Ammon's horn (tissue), 1 donor: ENCODE data around the gene STYK1.

Experiments
- DNase-seq: peaks from one replicate; pipeline ENCODE4 v3.0.0-alpha.2; 2016; ENCODE audit warnings: low spot score

Gene STYK1, protein sequence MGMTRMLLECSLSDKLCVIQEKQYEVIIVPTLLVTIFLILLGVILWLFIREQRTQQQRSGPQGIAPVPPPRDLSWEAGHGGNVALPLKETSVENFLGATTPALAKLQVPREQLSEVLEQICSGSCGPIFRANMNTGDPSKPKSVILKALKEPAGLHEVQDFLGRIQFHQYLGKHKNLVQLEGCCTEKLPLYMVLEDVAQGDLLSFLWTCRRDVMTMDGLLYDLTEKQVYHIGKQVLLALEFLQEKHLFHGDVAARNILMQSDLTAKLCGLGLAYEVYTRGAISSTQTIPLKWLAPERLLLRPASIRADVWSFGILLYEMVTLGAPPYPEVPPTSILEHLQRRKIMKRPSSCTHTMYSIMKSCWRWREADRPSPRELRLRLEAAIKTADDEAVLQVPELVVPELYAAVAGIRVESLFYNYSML

DNA sequence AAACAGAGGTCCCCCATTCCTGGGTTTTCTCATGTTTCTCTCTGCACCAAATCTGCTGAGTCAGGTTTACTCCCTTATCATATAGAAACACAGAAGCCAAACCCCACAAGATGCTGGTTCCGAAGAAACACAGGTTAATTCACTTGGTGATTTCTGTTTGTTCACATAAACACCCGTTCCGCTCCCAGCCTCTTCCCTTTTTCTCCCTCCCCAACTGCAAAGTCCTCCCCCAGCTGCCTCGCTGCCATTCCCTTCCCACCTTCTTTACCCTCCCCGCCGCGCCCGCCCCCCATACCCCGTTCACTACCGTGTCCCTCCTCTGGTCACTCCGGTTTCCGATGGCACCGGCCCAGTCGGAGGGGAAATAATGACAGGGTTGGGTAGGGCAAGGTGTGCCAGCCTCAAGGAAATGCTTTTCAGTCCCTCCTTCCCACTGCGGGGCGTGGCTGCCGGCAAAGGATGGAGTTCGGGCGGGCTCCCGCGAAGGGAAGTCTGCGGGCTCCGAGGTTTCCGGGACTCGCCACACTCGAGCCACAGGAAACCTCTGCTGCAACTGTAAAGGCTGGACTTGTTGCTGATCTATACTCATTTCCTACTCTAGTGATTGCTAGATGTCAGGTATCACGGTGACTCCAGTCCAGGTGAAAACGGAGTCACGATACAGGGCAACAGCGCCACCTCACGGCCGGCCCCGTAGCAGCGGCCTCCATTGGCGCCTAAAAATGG lies at the start of gene STYK1:
Gene STYK1, minus strand, starts transcription at position 394 of the 726 bp plus-strand sequence. CDS start 39,434 bp downstream, outside the sequence.
- DNase-seq: peak; percentile 48

DNA sequence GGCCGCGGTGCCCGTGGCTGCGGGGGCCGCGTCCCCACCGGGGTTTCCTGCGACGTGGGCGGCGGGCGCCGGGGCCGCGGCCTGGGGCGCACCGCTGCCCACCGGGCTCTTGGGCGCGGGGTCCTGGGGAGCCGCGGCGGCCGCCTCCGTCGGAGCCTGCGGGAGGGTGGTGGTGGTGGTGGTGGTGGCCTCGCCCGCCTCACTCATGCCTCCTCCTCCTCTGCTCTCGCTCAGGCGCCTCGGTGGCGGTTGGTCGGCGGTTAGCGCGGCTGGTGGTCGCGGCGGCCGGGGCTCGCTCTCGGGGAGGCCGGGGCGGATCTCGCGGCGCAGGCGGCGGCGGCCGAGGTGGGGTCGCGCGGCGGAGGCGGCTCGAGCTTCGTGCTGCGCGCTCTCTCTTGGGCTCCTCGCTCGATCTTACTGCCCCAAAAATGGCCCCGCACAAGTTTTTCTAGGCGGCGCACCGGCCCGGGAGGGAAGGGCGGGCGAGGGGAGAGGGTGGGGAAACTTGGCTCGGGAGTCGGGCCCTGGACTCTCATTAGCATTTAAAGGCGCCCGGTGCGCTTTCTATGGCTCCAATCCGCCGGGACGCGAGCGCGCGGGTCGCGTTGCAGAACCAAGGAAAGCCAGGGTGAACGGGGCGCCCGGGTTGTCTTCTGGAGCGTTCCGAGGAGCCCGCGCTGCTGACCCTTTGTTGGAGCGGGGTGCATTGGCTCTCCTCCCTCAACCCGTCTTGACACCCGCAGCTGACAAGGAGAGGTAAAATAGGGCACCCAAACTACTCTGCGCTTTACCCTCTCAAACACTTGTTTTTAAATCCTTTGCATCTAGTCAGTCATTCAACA lies 49.3 kb upstream of the STYK1 start, which contains the start of gene YBX3:
Gene YBX3, minus strand, starts transcription at position 419 of the 842 bp plus-strand sequence. Its CDS starts 212 bp downstream, at position 207.
- DNase-seq: peak; percentile 65

DNA sequence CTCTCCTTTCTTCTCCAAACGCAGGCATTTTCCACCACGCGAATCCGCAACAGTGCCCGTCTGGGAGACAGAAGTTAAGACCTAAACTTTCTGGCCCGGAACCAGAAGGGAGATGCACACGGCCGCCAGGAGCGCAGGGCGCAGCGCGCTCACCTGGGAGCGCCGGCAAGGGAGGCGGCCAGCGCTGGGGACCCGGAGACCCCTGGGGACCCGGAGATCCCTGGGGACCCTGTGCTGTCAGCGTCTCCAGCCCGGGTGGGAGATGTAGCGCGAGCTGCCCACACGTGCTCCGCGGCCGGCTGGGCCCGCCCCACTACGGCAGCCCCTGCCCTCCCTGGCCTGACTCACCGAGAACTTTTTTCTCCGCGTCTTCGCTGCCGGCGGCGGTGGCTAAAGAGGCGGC lies 48.7 kb upstream of the STYK1 start:
- DNase-seq: no peak

DNA sequence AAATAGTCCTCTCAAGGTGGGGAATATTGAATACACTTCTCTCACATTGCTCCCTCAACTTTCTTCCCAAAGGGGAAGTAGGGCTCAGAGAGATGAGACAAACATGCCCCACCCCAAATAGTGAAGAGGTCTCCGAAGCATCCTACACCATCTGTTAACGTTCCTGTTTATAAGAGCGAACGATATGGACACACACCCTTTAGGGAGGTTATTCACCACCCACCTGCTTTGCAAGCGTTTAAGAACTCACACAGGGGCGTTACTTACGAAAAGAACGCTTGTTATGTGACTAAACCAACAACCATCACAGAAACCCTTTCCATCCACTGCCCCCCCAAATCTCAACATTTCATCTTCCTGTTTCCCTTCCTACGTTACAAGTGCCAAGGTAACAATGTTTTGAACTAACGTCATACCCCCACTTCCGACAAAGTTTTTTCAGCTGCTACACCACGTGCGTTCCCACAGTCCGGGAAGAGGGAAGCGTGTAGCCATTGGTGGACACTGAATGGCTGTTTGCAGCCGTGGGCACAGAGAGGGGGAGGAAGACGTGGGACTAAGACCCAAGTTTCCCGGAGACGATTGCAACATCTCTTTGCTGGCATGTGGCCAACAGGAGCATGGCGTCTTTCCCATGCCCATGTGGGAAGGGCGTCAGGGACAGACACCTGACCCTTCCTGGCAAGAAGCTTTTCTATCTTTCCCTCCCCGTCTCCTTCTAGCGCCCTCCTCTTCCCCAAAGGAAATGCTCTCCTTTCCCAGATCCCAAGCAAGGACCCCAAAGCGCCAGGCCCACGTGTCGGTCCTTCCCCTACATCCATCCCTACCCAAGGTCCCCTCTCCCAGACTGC lies 48.0 kb upstream of the STYK1 start:
- peak; percentile 77 for DNase-seq

DNA sequence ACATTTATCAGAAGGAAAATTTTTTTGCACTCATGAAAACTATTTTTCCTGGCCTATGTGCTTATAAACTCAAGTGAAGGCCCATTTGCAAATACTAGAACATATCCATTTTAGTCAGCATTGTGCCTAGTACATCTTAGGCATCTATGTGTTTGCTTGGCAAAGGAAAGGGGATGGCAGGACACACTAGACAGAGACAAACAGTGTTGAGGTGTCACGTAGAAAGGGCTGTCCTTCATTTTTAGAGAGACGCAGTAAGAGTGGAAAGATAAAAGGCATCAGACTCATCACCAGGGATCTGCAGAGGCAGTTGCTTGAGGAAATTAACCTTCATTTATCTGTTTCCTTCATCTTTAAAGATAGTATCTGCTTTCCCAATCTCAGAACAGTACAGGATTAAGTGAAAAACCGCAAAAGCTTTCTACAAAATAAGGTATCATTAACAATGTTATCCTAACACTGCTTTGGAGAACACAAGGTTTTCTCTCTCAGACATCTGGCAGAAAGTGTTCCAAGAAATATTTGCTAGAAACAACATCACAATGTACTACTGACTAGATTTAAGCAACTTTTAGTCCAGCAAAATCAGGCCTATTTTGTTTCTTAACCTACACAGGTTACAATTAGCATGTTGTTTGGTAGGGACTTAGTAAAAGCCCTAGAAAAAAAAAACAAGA lies 47.3 kb upstream of the STYK1 start:
- DNase-seq: no peak

DNA sequence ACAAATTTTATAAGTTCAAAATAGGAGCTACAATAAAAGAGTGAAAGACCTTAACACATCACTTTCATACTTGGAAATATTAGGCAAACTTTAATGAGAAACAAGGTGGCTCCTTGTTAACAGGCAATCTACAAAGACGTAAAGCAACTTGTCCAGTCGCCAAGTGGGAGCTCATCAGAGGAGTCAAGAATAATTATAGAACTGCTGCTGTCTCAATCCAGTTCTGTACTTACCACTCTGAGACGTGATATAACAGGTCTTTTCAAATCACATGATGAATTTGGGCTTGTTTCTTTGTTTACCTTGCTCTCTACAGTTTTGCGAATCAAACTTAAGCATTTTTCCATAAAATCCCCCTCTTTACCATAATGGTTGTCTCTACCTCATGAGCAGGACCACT lies 45.6 kb upstream of the STYK1 start:
- DNase-seq: no peak

DNA sequence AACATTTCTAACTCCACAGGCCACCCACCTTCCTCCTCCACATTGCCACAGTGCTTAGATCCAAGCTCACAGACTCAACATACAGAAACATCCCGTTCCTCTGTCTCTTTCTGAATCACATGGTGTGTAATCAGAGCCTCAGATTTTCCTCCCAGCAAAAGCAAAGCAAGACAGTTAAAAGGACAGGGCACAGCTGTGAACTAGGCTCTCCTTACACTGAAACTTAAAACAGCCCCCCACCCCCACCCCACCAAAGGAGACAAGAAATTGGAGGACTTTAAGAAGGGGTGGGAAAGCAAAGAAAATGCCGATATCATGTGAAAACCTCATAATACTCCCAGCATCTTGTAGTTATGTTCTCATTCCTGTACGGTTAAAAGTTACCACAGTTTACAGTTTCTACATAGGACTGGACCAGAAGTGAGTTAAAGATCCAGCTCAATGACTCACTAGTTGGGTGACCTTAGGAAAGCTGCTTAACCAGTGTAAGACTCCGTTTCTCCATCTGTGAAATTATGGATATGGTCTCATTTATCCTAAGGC lies 44.5 kb upstream of the STYK1 start:
- no peak for DNase-seq

DNA sequence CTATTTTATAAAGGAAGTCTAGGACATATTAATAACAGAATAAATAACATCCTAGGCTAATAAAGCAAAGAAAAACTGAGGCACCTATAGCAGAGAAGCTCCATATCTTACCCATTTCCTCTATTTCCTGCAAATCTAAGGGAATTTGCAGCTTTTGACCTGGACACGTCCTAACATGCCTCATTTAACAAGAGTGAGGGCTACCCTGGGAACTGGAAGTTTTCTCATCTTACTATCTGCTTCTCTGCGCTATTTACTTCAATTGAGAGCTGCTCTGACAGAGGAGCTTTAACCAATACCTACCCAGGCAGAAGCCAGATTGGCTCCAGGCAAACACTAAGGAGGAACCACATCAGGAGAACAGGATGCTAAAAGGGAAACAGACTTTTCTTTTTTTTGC lies 43.6 kb upstream of the STYK1 start:
- no peak for DNase-seq

DNA sequence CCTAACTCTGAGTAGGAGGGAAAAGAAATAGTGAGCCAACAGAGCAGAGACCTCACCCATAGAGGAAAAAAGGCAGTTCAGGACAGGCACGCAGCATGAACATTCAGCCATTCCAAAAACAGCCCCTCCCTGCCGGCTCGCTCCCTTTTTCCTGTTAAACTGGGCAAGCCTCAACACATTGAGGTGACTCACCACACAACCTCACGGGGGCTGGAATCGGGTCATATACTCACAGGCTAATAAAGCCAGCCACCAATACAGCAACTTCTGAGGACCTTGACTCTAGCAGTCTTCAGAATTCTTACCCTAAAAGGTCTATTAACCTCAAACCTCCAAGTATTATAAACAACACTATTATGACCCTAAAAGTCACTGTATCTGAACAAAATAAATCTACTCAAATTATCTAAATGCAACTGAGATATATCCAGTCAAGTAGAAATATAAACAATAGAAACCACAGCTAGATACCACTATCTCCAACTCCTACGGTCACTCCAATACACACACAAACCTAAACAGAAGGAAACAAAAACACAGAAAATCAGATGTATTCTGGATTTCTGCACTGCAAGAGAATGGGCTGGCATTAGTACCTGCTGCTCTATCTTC lies 43.0 kb upstream of the STYK1 start:
- DNase-seq: peak; percentile 29

DNA sequence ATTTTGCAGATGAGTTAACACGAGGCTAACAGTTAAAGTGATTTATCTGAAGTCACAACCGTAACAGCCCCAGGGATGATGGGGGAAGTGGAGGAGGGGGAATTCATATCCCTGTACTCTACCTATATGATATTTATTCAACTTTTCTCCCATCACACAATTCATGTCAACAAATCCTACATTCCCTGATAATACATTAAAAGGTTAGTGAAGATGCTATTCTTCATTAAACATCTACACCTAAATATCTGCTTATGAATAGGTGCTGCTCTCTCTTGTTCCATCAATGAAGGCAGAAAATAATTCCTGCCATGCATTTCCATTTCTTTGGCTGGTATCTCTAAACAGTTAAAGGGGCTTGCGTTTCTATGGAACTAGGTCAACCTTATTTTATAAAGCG lies 42.4 kb upstream of the STYK1 start:
- DNase-seq: no peak

DNA sequence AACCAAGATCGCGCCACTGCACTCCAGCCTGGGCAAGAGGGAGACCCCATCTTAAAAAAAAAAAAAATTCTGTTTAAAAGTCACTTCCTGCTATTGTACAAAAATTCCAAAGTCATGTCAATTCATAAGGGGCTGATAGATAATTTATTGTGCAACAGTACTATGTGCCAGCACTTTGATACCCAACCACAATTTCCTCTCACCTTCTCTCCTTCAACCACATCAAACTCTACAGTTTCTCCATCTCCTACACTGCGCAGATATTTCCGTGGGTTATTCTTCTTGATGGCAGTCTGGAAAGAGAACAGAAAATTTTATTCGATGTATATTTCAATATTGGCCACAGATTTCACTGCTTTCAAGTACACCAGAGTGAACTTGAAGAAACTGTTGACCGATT lies 41.6 kb upstream of the STYK1 start:
- no peak for DNase-seq

DNA sequence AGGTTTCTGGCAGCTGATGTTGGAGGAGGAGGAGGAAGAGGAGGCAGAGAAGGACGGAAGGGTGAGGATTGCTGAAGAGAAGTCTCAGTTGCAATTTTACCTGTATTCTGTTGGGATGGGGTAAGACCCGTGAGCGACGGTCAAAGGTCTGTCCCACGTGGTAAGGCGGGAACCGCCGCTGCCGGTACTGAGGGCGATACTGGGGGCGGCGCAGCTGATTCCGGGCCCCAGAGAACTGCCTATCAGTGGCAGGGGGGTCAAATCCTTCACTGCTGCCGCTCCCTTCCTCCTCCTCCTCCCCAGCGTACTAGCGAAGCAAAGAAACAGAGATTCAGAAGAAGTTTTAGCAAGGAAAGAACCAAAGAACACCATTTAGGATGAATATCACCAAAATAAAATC lies 36.0 kb upstream of the STYK1 start:
- no peak for DNase-seq

DNA sequence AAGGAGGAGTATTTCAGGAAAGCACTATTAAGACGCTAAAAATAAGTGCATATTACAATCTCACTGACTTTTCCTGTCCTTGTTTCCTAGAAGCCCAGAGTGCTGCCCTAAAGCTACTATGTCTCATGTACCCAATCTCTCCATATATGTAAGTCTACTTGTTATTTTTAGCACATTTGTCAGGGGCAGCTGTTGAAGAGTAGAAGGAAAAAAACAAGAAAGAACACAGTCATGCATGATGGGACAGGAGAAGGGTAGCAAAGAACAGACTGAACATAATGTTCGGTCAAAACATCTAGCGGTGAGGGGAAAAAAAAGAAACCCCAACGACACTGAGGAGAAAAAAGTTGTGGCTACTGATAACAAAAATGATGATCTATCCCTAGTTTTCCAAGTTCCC lies 35.0 kb upstream of the STYK1 start:
- DNase-seq: no peak

DNA sequence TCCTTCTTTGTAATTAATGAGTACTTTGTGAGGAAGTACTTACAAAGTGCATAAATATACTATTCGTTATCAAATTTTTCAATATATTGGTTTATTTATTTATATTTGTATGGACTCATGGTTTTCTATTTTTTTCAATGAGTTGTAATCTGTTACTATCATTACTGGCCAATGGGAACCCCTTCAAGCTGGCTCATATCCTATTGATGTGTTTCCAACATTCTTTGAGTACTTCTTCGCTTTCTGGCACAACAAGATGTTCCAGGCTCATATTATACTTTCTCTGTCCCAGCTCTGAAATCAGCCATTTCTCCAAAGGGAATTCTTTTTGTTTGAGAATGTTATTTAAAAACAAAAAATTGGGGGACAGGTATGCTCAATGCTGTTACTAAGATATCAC lies 31.8 kb upstream of the STYK1 start:
- DNase-seq: no peak

DNA sequence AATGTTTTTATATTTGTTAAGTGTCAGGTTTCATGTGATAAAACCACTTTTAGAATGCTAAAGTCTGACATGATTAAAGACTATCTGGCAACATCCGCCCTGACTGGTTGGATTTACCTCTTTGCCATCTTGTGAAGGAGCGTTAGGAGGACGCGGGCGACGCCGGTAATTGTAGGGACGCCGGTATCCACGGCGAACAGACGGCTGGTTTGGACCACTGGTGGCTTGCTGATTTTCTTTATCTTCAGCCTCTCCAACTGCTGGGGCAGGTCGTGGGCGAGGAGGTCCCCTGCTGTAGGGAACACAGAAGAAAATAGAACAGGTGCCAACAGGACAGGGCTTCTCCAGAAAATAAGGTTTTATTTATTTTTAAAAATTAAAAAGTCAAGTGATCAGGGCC lies 28.0 kb upstream of the STYK1 start:
- no peak for DNase-seq

DNA sequence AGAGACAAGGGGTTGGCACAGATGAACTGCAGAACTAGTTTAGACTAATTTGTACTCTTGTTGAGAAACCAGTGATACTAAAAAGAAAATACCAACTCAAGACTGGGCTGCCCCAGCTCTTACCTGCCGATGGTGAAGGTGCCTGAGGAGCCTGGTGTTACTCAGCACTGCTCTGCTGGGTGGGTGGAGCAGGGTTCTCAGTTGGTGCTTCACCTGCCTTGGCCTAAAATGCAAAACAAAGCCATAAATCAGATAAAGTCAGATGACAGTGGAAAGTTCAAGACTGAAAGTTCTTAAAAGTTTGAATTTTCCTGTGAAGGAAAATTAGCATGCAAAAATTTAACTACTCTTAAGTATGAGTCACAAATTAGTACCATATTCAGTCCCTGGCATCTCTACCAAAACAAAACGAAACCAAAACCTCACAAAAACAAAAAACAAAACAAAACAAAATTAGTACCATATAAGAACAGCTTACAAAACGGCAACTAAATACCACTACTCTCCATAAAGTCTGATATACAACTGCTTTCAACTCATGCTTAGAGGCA lies 27.4 kb upstream of the STYK1 start:
- no peak for DNase-seq

DNA sequence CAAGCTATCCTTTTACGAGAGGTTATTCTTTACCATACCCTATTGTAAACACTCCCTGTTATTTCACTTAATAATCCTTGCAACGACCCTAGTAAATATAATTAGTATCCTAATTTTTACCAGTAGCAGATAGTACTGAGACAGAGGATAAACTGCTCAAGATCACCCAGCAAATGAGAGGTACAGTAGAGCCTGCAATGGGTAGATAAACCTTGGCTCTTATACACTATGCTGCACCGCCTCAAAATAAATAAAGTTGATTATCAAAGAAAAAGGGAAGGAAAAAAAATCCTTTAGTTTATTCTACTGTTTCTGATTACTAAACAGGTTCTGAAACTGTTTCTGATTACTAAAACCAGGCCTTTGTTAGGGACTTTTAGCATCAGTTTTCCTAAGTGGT lies 26.7 kb upstream of the STYK1 start:
- no peak for DNase-seq

DNA sequence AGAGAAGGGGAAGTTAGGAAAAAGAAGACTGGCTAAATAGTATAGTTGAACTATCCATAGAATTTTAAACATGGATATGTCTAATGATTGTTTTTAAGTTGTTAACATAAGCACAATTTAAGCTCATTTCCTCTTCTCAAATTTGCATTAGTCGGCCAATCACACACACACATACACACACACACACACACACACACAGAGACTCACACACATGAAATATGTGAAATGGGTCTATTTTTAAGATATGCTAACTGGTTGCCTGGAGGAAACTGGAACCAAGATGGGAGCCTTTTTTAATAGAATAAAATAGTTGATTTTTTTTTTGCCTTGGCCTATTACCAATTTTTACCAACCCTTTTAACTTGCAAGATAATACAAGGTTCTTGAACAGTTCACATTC lies 24.0 kb upstream of the STYK1 start:
- DNase-seq: no peak

DNA sequence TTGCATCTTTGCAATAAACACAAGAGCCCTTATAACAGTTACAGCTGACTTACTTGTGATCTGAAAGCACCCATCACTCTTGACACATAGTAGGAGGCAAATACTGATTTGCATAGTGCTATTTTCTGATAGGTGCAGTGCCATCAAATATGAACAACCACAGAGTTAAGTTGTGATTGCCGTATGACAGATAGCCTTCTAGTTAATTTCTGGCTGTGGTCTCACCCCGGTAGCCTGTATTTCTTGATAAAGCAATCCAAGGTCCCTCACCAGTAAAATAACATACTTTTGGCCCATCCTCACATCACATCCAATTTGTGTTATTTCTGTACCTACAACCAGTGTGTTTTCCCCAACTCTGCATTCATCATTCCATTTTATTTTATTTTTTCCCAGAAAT lies 23.3 kb upstream of the STYK1 start:
- no peak for DNase-seq

DNA sequence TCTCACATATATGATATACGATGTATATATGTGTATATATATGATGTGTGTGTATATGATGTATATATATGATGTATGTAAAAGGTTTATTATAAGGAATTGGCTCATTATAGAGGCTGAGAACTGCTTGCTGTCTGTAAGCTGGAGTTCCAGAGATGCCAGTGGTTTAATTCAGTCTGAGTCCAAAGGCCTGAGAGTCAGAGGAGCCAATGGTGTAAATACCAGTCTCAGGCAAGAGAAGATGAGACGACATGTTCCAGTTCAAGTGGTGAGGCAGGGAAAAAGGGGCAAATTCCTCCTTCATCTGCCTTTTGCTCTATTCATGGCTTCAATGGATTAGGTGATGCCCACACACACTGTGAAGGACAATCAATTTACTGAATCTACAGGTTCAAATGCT lies 17.1 kb upstream of the STYK1 start:
- no peak for DNase-seq
